Measurements from ENCODE around the gene MYCBPAP. TPM values are rescaled to one million over a fixed set of nuclear protein-coding genes. Genes with fewer than 3 reads are reported as not detected.

MYCBPAP gene
- total and polyA plus RNA-seq, 2 donors (not counting 3 experiments of a cell fraction or from before 2014, with no cell fraction given) = 0.40 to 0.66 TPM

DNA sequence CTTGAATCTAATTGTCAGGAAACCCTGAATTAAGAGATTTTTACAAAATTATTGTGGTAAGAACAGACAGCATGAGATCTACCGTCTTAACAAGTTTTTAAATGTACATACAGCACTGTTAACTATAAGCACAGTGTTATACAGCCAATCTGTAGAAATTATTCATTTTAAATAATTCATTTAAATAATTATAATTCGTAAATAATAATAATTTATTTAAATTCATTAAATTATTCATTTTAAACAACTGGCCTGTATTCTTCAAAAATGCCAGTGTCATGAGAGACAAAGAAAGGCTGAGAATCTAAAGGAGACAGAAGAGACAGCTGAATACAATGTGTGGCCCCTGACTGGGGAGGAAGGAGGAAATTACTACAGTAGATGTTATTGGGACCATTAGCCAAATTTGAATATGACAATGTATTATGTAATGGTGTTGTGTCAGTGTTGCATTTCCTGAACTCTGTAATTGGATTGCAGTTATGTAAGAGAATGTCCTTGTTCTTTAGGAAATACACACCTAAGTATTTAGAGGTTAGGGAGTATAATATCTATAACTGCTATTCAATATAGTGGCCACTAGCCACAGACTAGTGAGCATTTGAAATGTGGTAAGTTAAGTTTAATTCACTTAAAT, 27.3 kb upstream of the MYCBPAP start:
- TF ChIP-seq MYC (IDR thresholded peaks at IDR 0.05; ENCODE audit: low read depth, low read length) = no peak
- no peak for TF ChIP-seq GATA2 (IDR thresholded peaks at IDR 0.05; ENCODE audit: insufficient read depth, insufficient read length, low read depth, low read length)
- TF ChIP-seq POLR2A (IDR thresholded peaks at IDR 0.05; ENCODE audit: low read depth, low read length) = no peak
- TF ChIP-seq POLR2AphosphoS5 (IDR thresholded peaks at IDR 0.05; ENCODE audit: insufficient read depth, low read depth, low read length) = no peak
- TF ChIP-seq, protein P1, sequence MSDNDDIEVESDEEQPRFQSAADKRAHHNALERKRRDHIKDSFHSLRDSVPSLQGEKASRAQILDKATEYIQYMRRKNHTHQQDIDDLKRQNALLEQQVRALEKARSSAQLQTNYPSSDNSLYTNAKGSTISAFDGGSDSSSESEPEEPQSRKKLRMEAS (IDR thresholded peaks at IDR 0.05; ENCODE audit: insufficient read depth, insufficient read length) = no peak
- TF ChIP-seq EZH2 (IDR thresholded peaks at IDR 0.05; ENCODE audit: borderline replicate concordance, low read depth, low read length, severe bottlenecking) = no peak
- no peak for TF ChIP-seq JUN (IDR thresholded peaks at IDR 0.05; ENCODE audit: borderline replicate concordance, insufficient read depth, insufficient read length, low read depth)
- DNase-seq (ENCODE audit: low read depth, low spot score) (peak; percentile 18), FAIRE-seq (no peak)
- Histone ChIP-seq H3K27me3 (ENCODE audit: control insufficient read depth in 2 of 2, insufficient read depth in 2 of 2, low read length in 2 of 2) (peaks cover 5 to 7% of the 10 kb centered on the region in 2 experiments), H3K9ac (replicated peaks; ENCODE audit: extremely low read depth, insufficient read depth, low read length) (no peak overlapping the region), H3K27ac (ENCODE audit: insufficient read depth, low read depth, low read length) (no peak overlapping the region), H4K20me1 (replicated peaks; ENCODE audit: control insufficient read depth, extremely low read depth, insufficient read depth, low read length) (no peaks in the 10 kb centered on the region), H3K9me1 (replicated peaks; ENCODE audit: control insufficient read depth, extremely low read depth, insufficient read depth, low read length) (no peaks in the 10 kb centered on the region), H3K4me1 (ENCODE audit: control insufficient read depth, extremely low read depth, insufficient read depth, low read length) (peaks cover 20% of the 10 kb centered on the region), H3K9me3 (replicated peaks; ENCODE audit: control insufficient read depth, insufficient read depth, low read length) (no peaks in the 10 kb centered on the region), H3K4me3 (replicated peaks in 1 of 3; ENCODE audit: insufficient read depth in 1 of 3, low read depth in 1 of 3, low read length in 3 of 3) (no peak overlapping the region), H2AFZ (ENCODE audit: low read depth, low read length) (no peak overlapping the region), H3K79me2 (ENCODE audit: control insufficient read depth, insufficient read depth, low read length) (peaks cover 8% of the 10 kb centered on the region), H3K4me2 (ENCODE audit: insufficient read depth, low read length) (no peak overlapping the region), H3K36me3 (ENCODE audit: control insufficient read depth in 2 of 2, extremely low read depth in 1 of 2, insufficient read depth in 2 of 2, low read length in 2 of 2) (peaks cover 2 to 13% of the 10 kb centered on the region in 2 experiments)
- dilution Hi-C loops (cut with MboI; ENCODE audit: extremely low pct_ligation_motif_present, low sequenced_read_pairs) (no loop called here), intact Hi-C loops (cut with micrococcal nuclease) (loop anchor here (5.0 kb wide), 1 partner anchor 221 kb away; no protein-coding TSS in a partner anchor)
- CTCF ChIA-PET = interaction anchor here (0.8 to 3.1 kb wide), 4 partner anchors 21 to 147 kb away, joined by 3 to 28 read pairs (median 13); no protein-coding TSS in a partner anchor
- no TSS peak for BruUV-seq (replicated peaks)
- POLR2A ChIA-PET = no interaction called here

Measured in endothelial cell of umbilical vein (primary cell).